HepG2 (cell line): Measurements from ENCODE around the gene COX7A1. TPM values are rescaled to one million over a fixed set of nuclear protein-coding genes. Genes with fewer than 3 reads are reported as not detected.

Experiments used
- CCAR2 ChIP-seq: fragments of 200-400 bp; formaldehyde crosslinking; optimal IDR thresholded peaks from 2 replicates; pipeline ENCODE3; 2018; ENCODE audit warnings: low read depth, mild to moderate bottlenecking, low read length, moderate library complexity
- FOXA3 ChIP-seq: IDR thresholded peaks from 2 replicates; pipeline ENCODE4 v1.6.1; 2016; ENCODE audit warnings: missing genetic modification reagents, missing compliant biosample characterization
- TOE1 ChIP-seq: sonication (generic); formaldehyde crosslinking; IDR thresholded peaks from 2 replicates; pipeline ENCODE4 v1.4.0; 2020; ENCODE audit warnings: mild to moderate bottlenecking, missing genetic modification reagents
- ZNF788 ChIP-seq: sonication (generic); formaldehyde crosslinking; IDR thresholded peaks from 2 replicates; pipeline ENCODE4 v1.5.0; 2020; ENCODE audit warnings: mild to moderate bottlenecking, missing genetic modification reagents, borderline replicate concordance
- polyA plus RNA-seq, 8 experiments: library from polyadenylated mRNA; depleted of rRNA in 3 of 8; stranded (reverse) in 7 of 8; unstranded in 1 of 8; fragments of >200 nt; fragmentation: Illumina TruSeq in 4 of 8; extraction: Trizol in 4 of 8; gene quantifications; 2 replicates each; pipeline versions ENCODE4 v1.2.1 to v1.2.3, GENCODE V29; 2011 to 2016; ENCODE audit warnings: low read depth in 4 of 8, missing spikeins in 1 of 8, mixed read lengths in 1 of 8; ENCODE audit not compliant: insufficient read depth in 1 of 8
- total RNA-seq, 5 experiments: library from RNA; depleted of rRNA; stranded (reverse); fragments of >200 nt; fragmentation: Illumina TruSeq; extraction: Trizol; gene quantifications; 2 replicates each; pipeline ENCODE4 v1.2.3, GENCODE V29; 2016; ENCODE audit warnings: low read depth in 1 of 5
- TF ChIP-seq, protein P1 (sequence below): IDR thresholded peaks from 2 replicates; pipeline ENCODE4 v1.6.1; 2016; ENCODE audit warnings: mild to moderate bottlenecking
- TF ChIP-seq, protein P2 (sequence below): sonication (generic); formaldehyde crosslinking; IDR thresholded peaks from 2 replicates; pipeline ENCODE4 v1.4.0; 2020; ENCODE audit warnings: missing genetic modification reagents, borderline replicate concordance
- TF ChIP-seq, protein P3 (sequence below): sonication (generic); formaldehyde crosslinking; IDR thresholded peaks from 2 replicates; pipeline ENCODE4 v1.4.0; 2020; ENCODE audit warnings: missing genetic modification reagents, borderline replicate concordance
- TF ChIP-seq, protein P4 (sequence below): IDR thresholded peaks from 2 replicates; pipeline ENCODE4 v1.4.0; 2020; ENCODE audit warnings: mild to moderate bottlenecking, missing genetic modification reagents
- TF ChIP-seq, protein P5 (sequence below): sonication (generic); formaldehyde crosslinking; IDR thresholded peaks from 2 replicates; pipeline ENCODE4 v1.8.0; 2022; ENCODE audit warnings: missing genetic modification reagents, mild to moderate bottlenecking, moderate library complexity, borderline replicate concordance

COX7A1 gene
- total and polyA plus RNA-seq, 2 of the 13 experiments (the other 11 are each of a cell fraction or from before 2014, with no cell fraction given) = not detected

DNA sequence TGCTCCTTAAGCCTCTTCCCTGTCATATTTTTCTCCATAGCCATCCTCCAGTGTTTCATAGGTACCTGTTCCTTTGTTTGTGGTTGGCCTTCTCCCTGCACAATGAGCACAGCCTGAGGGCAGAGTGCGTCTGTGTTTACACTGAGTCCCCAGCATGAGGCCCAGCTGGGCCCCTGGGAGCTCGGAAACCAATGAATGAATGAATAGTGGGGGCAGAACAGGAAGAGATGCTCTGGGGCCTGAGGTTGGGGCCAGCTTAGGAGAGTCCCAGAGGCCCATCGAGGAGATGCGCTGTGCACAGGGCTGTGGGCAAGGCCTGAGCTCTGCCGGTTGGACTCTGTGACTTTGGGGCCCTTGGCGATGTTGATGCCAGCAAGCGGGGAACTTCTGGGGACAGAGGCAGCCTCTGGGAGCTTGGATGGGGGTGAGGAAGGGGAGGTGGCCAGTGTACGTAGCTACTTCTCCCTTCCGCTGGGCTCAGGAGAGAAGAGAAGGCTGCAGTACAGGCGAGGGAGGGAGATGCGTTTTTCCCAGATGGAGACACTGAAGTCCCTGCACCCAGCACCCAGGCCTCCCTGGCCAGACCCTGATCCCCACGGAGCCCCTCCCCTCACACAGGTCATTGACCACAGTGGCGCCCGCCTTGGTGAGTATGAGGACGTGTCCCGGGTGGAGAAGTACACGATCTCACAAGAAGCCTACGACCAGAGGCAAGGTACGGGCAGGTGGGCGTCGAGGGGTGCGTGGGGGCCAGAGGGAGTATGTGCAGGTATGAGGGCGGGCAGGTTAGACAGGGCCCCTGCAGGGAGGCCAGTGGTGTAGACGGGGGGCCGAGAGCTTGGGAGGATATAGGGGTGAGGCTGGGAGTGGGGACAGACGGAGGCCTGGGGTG lies 31.9 kb downstream of the COX7A1 start (continued):
- TF ChIP-seq, protein P1, sequence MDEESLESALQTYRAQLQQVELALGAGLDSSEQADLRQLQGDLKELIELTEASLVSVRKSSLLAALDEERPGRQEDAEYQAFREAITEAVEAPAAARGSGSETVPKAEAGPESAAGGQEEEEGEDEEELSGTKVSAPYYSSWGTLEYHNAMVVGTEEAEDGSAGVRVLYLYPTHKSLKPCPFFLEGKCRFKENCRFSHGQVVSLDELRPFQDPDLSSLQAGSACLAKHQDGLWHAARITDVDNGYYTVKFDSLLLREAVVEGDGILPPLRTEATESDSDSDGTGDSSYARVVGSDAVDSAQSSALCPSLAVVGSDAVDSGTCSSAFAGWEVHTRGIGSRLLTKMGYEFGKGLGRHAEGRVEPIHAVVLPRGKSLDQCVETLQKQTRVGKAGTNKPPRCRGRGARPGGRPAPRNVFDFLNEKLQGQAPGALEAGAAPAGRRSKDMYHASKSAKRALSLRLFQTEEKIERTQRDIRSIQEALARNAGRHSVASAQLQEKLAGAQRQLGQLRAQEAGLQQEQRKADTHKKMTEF = peak; percentile 90
- TF ChIP-seq CCAR2 = no peak
- TF ChIP-seq, protein P2, sequence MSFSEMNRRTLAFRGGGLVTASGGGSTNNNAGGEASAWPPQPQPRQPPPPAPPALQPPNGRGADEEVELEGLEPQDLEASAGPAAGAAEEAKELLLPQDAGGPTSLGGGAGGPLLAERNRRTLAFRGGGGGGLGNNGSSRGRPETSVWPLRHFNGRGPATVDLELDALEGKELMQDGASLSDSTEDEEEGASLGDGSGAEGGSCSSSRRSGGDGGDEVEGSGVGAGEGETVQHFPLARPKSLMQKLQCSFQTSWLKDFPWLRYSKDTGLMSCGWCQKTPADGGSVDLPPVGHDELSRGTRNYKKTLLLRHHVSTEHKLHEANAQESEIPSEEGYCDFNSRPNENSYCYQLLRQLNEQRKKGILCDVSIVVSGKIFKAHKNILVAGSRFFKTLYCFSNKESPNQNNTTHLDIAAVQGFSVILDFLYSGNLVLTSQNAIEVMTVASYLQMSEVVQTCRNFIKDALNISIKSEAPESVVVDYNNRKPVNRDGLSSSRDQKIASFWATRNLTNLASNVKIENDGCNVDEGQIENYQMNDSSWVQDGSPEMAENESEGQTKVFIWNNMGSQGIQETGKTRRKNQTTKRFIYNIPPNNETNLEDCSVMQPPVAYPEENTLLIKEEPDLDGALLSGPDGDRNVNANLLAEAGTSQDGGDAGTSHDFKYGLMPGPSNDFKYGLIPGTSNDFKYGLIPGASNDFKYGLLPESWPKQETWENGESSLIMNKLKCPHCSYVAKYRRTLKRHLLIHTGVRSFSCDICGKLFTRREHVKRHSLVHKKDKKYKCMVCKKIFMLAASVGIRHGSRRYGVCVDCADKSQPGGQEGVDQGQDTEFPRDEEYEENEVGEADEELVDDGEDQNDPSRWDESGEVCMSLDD (CRISPR knock-in tag) = peak; percentile 67; the same call in 1 of the 2 replicates
- TF ChIP-seq, protein P3, sequence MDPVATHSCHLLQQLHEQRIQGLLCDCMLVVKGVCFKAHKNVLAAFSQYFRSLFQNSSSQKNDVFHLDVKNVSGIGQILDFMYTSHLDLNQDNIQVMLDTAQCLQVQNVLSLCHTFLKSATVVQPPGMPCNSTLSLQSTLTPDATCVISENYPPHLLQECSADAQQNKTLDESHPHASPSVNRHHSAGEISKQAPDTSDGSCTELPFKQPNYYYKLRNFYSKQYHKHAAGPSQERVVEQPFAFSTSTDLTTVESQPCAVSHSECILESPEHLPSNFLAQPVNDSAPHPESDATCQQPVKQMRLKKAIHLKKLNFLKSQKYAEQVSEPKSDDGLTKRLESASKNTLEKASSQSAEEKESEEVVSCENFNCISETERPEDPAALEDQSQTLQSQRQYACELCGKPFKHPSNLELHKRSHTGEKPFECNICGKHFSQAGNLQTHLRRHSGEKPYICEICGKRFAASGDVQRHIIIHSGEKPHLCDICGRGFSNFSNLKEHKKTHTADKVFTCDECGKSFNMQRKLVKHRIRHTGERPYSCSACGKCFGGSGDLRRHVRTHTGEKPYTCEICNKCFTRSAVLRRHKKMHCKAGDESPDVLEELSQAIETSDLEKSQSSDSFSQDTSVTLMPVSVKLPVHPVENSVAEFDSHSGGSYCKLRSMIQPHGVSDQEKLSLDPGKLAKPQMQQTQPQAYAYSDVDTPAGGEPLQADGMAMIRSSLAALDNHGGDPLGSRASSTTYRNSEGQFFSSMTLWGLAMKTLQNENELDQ (CRISPR knock-in tag) = no peak
- TF ChIP-seq ZNF788 = peak; percentile 93; the same call in 1 of the 2 replicates
- TF ChIP-seq, protein P4, sequence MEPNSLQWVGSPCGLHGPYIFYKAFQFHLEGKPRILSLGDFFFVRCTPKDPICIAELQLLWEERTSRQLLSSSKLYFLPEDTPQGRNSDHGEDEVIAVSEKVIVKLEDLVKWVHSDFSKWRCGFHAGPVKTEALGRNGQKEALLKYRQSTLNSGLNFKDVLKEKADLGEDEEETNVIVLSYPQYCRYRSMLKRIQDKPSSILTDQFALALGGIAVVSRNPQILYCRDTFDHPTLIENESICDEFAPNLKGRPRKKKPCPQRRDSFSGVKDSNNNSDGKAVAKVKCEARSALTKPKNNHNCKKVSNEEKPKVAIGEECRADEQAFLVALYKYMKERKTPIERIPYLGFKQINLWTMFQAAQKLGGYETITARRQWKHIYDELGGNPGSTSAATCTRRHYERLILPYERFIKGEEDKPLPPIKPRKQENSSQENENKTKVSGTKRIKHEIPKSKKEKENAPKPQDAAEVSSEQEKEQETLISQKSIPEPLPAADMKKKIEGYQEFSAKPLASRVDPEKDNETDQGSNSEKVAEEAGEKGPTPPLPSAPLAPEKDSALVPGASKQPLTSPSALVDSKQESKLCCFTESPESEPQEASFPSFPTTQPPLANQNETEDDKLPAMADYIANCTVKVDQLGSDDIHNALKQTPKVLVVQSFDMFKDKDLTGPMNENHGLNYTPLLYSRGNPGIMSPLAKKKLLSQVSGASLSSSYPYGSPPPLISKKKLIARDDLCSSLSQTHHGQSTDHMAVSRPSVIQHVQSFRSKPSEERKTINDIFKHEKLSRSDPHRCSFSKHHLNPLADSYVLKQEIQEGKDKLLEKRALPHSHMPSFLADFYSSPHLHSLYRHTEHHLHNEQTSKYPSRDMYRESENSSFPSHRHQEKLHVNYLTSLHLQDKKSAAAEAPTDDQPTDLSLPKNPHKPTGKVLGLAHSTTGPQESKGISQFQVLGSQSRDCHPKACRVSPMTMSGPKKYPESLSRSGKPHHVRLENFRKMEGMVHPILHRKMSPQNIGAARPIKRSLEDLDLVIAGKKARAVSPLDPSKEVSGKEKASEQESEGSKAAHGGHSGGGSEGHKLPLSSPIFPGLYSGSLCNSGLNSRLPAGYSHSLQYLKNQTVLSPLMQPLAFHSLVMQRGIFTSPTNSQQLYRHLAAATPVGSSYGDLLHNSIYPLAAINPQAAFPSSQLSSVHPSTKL (CRISPR knock-in tag) = peak; percentile 73; the same call in 1 of the 2 replicates
- TF ChIP-seq, protein P5, sequence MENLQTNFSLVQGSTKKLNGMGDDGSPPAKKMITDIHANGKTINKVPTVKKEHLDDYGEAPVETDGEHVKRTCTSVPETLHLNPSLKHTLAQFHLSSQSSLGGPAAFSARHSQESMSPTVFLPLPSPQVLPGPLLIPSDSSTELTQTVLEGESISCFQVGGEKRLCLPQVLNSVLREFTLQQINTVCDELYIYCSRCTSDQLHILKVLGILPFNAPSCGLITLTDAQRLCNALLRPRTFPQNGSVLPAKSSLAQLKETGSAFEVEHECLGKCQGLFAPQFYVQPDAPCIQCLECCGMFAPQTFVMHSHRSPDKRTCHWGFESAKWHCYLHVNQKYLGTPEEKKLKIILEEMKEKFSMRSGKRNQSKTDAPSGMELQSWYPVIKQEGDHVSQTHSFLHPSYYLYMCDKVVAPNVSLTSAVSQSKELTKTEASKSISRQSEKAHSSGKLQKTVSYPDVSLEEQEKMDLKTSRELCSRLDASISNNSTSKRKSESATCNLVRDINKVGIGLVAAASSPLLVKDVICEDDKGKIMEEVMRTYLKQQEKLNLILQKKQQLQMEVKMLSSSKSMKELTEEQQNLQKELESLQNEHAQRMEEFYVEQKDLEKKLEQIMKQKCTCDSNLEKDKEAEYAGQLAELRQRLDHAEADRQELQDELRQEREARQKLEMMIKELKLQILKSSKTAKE (CRISPR knock-in tag) = peak; percentile 67; the same call in 1 of the 2 replicates
- TF ChIP-seq FOXA3 = peak; percentile 97
- no peak for TF ChIP-seq TOE1
